Activated B cell treated with CpG ODN at 0.5 μM for 24 hours (primary cell): Measurements from ENCODE around the gene SGCG. TPM values are rescaled to one million over a fixed set of nuclear protein-coding genes. Genes with fewer than 3 reads are reported as not detected.
"Not testable (repeated sequence)": the region's sequence is repeated elsewhere in the genome, so short reads cannot be mapped to it uniquely, and the experiment has no call there.

Experiments
- ATAC-seq: fragments of 200-7000 bp; cut with Tn5 transposase; one replicate; pipeline ENCODE4 v1.10.0; 2021; ENCODE audit warnings: low read depth, mild to moderate bottlenecking, moderate library complexity
- CTCF ChIA-PET: fragments of 350-600 bp; sonication (Branson Sonifier 250); formaldehyde crosslinking; loops from one replicate; lab custom pipeline; 2021; ENCODE audit warnings: antibody characterized with exemption; lab: Charles Lee
- POLR2A ChIA-PET: fragments of 350-600 bp; sonication (Branson Sonifier 250); formaldehyde crosslinking; loops from one replicate; lab custom pipeline; 2021; ENCODE audit warnings: antibody characterized with exemption; lab: Charles Lee
- DNase-seq: peaks from one replicate; pipeline ENCODE4 v3.0.0; 2022
- H3K27ac Mint-ChIP-seq: one replicate; pipeline ENCODE4 v1.8.0; 2020; ENCODE audit warnings: mixed read lengths
- H3K27me3 Mint-ChIP-seq: one replicate; pipeline ENCODE4 v1.8.0; 2021; ENCODE audit warnings: mixed read lengths
- H3K36me3 Mint-ChIP-seq: one replicate; pipeline ENCODE4 v1.8.0; 2021; ENCODE audit warnings: low read depth, mixed read lengths
- H3K4me1 Mint-ChIP-seq: one replicate; pipeline ENCODE4 v1.8.0; 2021; ENCODE audit warnings: mixed read lengths
- H3K4me3 Mint-ChIP-seq: one replicate; pipeline ENCODE4 v1.8.0; 2020; ENCODE audit warnings: mild to moderate bottlenecking, mixed read lengths
- H3K9me3 Mint-ChIP-seq: one replicate; pipeline ENCODE4 v1.8.0; 2020; ENCODE audit warnings: mixed read lengths
- CTCF ChIP-seq: fragments of 200-600 bp; IDR thresholded peaks from one replicate; pipeline ENCODE4 v1.8.0; 2022; ENCODE audit warnings: antibody characterized with exemption, mild to moderate bottlenecking
- intact Hi-C: fragments of 100-400 bp; cut with micrococcal nuclease; formaldehyde crosslinking; loops from one replicate; pipeline ENCODE4 v1.15.1; 2024
- total RNA-seq: library from RNA; stranded (reverse); gene quantifications from 2 replicates; pipeline ENCODE4 v1.2.3, GENCODE V29; 2022

Gene SGCG
- total RNA-seq = not detected in 2 replicates

GRCh38 chr13:23180711-23181110 lies at the start of gene SGCG:
SGCG (plus strand) TSS chr13:23180979; CDS start chr13:23203695, 22,716 bp downstream.
- ATAC-seq (no peak), DNase-seq (no peak)
- Mint-ChIP-seq H3K27ac (no peak within 1 kb of the TSS), H3K4me3 (no peak within 1 kb of the TSS), H3K36me3 (no peaks in the 10 kb centered on the region), H3K9me3 (peaks cover 3% of the 10 kb centered on the region), H3K4me1 (no peaks in the 10 kb centered on the region), H3K27me3 (no peaks in the 10 kb centered on the region)
- intact Hi-C loops = no loop called here
- ChIA-PET POLR2A (no interaction called here), CTCF (no interaction called here)
- TF ChIP-seq CTCF = no peak

- no peaks in the 10 kb centered on the region for H3K9me3 Mint-ChIP-seq
- no peak for TF ChIP-seq CTCF
- ChIA-PET POLR2A (no interaction called here), CTCF (no interaction called here)
- H3K4me1 Mint-ChIP-seq = no peaks in the 10 kb centered on the region
- DNase-seq (no peak), ATAC-seq (no peak)
- intact Hi-C loops = no loop called here
- no peaks in the 10 kb centered on the region for H3K36me3 Mint-ChIP-seq
- H3K27ac Mint-ChIP-seq = no peak overlapping the region
- H3K27me3 Mint-ChIP-seq = peaks cover 2% of the 10 kb centered on the region
- H3K4me3 Mint-ChIP-seq = no peak overlapping the region
These were observed 46.2 kb upstream of the SGCG start for GRCh38 chr13:23134542-23134941.

GRCh38 chr13:23140492-23140891 lies 40.3 kb upstream of the SGCG start:
- Mint-ChIP-seq H3K27ac (no peak overlapping the region), H3K4me1 (no peaks in the 10 kb centered on the region), H3K36me3 (no peaks in the 10 kb centered on the region), H3K4me3 (no peak overlapping the region), H3K27me3 (peaks cover 2% of the 10 kb centered on the region), H3K9me3 (peaks cover 3% of the 10 kb centered on the region)
- intact Hi-C loops = no loop called here
- POLR2A ChIA-PET = no interaction called here
- no peak for TF ChIP-seq CTCF
- DNase-seq (no peak), ATAC-seq (no peak)
- CTCF ChIA-PET = no interaction called here

GRCh38 chr13:23141964-23142363 lies 38.8 kb upstream of the SGCG start:
- Mint-ChIP-seq H3K4me3 (no peak overlapping the region), H3K9me3 (peaks cover 3% of the 10 kb centered on the region), H3K36me3 (no peaks in the 10 kb centered on the region), H3K4me1 (no peaks in the 10 kb centered on the region), H3K27me3 (peaks cover 2% of the 10 kb centered on the region), H3K27ac (no peak overlapping the region)
- no peak for TF ChIP-seq CTCF
- DNase-seq = no peak
- intact Hi-C loops = no loop called here
- POLR2A ChIA-PET = no interaction called here
- ATAC-seq = no peak
- CTCF ChIA-PET = no interaction called here

- H3K9me3 Mint-ChIP-seq, DNase-seq, H3K4me3 Mint-ChIP-seq, H3K4me1 Mint-ChIP-seq, POLR2A ChIA-PET, H3K27me3 Mint-ChIP-seq, intact Hi-C loops, H3K36me3 Mint-ChIP-seq, ATAC-seq, CTCF ChIA-PET, H3K27ac Mint-ChIP-seq: not testable (repeated sequence)
These were observed 38.2 kb upstream of the SGCG start for GRCh38 chr13:23142607-23143006.

GRCh38 chr13:23144431-23144830 lies 36.3 kb upstream of the SGCG start:
- CTCF ChIA-PET = no interaction called here
- DNase-seq = no peak
- H3K9me3 Mint-ChIP-seq = peaks cover 3% of the 10 kb centered on the region
- H3K36me3 Mint-ChIP-seq = no peaks in the 10 kb centered on the region
- no peaks in the 10 kb centered on the region for H3K4me1 Mint-ChIP-seq
- intact Hi-C loops = no loop called here
- POLR2A ChIA-PET = no interaction called here
- no peak overlapping the region for H3K27ac Mint-ChIP-seq
- peaks cover 2% of the 10 kb centered on the region for H3K27me3 Mint-ChIP-seq
- no peak for TF ChIP-seq CTCF
- no peak overlapping the region for H3K4me3 Mint-ChIP-seq
- no peak for ATAC-seq
